ENCODE measurements around the gene DECR2.
"Not testable (repeated sequence)": the region's sequence is repeated elsewhere in the genome, so short reads cannot be mapped to it uniquely, and the experiment has no call there.

DECR2 gene

DNA sequence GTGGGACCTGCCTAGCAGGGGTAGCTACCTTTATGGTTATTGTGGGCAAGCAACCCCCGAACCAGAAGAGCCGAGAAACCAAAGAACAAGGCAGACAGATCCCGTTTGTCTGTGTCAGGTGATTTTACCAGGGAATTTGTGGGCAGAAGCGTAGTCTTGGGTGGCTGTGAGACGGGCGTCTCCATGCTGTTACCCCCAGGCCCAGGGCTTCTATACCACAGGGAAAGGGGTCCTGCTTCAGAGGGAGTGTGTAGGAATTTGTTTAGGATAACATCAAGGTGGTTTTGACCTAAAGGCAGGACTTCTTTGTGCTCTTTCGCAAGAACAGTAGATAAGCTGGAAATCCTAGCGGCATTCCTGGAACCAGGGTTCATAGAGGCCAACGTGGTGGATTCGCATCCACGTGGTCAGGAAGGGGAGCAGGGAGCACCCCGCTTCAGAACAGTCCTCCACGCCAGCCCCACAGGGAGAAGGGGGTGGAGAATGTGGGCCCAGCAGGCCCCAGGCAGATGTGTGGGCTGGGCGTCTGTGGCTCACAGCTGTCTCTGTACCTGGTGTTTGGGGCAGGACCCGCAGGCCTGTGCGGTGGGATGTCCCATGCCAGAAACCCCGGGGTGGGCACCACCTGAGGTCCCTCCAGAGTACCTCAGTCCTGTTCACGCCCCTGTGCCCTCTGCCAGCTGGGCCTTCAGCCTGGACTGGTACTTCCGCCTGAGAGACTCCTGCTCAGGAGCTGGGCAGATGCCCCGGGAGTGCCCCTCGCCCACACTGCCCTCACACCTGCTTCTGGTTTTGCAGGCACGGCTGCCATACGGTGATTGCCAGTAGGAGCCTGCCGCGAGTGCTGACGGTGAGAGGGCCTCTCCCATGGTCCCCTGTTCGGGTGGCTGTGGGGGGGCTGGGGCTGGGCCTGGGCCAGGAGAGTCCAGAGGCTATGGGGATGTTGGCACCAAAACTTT is 4.1 kb downstream of the DECR2 start:
- DNase-seq, result no peak

DNA sequence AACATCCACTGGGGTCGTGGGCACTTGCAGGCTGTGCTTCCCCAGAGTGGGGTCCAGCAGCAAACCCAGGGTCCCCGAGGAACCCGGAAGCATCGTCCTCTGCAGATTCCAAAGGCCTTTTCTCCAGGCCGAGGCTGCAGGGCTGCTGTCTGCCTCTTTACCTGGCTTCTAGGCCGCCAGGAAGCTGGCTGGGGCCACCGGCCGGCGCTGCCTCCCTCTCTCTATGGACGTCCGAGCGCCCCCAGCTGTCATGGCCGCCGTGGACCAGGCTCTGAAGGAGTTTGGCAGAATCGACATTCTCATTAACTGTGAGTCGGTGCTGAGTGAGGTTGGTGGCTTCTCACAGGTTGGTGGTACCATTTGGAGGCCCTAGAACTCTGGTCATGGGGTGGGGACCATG is 5.6 kb downstream of the DECR2 start:
- DNase-seq, result no peak

DNA sequence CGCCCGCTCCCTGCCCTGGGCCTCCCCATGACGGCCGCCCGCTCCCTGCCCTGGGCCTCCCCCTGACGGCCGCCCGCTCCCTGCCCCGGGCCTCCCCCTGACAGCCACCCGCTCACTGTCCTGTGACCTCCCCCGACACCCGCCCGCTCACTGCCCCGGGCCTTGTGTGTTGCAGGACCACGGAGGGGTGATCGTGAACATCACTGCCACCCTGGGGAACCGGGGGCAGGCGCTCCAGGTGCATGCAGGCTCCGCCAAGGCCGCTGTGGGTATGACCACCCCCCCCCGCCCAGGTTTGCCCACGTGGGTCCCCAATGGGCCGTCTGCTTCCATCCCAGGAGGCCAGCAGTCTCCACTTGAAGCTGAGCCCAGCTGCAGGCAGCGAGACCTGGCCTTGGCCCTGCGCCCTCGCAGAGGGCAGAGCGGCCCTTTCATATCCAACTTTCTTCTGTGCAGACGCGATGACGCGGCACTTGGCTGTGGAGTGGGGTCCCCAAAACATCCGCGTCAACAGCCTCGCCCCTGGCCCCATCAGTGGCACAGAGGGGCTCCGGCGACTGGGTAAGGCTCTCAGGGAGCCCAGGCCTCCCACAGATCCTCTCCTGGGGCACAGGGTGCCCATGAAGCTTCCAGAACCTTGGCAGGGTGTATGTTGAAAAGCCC is 9.0 kb downstream of the DECR2 start:
- DNase-seq, result no peak

DNA sequence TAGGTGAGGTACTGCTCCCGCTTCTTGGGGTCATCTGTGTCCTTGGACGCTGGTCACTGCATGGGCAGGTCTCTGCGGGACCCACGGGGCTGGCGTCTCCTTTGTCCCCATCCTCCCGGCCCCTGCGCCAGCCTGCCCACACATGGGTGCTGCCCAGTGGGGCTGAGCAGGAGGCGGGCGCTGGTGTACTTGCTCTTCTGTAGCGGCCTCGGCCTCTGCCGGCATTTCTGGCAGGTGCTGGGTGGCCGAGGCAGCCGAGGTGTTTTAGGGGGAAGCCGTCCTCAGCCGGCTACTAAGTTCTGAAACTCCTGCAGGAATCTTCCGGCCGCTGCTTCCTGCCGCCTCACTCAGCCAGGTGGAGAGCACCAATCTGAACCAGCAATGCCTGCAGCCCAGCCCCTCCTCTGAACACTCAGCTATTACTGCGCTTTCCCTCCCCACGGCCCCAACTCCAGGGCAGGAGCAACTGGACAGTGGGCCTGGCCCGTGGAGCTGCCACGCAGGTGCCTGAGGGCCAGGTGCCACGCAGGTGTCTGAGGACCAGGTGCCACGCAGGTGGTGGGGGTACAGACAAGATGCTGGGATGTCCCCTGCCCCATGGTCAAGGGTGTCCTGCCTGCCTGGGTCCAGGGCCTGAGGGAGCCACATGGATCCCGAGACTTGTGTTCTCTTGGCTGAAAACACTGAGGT is 10.0 kb downstream of the DECR2 start:
- DNase-seq, result no peak

DNA sequence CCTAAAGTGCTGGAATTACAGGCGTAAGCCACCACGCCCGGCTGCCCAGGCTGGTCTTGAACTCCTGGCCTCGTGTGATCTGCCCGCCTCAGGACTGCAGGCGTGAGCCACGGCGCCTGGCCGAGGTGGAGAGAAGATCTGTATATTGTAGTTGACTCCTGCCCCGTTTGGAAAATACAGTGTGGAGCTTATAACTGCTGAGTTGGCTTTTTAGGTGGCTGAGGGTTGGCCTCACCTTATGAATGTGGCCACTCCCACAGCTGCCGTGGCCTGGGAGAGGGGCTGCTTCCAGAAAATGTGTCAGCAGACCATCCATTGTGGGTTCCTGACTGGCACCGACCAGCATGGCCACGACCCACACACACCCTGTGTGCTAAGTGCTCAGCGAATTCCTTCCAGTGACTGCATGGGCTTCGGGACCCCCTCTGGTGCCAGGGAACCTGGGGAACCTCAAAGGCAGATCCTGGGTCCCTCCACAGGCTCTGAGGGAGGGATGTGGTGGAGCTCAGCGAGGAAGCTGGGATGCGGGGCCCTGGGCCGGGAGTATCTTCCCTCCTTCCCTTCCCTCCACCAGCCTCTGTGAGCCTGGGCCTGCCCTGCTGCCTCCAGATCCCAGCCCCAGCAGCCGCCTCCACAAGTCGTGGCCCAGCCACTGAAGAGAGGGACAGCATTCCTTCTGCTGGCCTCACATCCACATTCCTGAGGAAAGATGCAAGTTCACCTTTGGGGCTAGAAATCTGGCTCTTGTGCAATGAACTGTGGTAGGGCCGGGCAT is 12.9 kb downstream of the DECR2 start:
- no peak for DNase-seq

DNA sequence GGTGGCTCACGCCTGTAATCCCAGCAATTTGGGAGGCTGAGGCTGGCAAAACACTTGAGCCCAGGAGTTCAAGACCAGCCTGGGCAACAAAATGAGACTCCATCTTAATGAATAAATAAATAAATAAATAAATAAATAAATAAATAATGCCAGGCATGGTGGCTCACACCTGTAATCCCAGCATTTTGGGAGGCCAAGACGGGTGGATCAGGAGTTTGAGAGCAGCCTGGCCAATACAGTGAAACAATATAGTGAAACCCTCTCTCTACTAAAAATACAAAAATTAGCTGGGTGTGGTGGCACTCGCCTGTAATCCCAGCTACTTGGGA is 13.4 kb downstream of the DECR2 start:
- DNase-seq, result not testable (repeated sequence)

DNA sequence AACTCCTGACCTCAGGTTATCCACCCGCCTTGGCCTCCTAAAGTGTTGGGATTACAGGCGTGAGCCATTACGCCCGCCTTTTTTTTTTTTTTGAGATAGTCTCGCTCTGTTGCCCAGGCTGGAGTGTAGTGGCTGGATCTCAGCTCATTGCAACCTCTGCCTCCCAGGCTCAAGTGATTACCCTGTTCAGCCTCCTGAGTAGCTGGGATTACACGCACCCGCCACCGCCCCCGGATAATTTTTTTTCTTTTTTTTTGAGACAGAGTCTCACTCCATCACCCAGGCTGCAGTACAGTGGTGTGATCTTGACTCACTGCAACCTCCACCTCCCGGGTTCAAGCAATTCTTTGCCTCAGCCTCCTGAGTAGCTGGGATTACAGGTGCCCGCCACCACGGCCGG is 20.5 kb downstream of the DECR2 start:
- not testable (repeated sequence) for DNase-seq

DNA sequence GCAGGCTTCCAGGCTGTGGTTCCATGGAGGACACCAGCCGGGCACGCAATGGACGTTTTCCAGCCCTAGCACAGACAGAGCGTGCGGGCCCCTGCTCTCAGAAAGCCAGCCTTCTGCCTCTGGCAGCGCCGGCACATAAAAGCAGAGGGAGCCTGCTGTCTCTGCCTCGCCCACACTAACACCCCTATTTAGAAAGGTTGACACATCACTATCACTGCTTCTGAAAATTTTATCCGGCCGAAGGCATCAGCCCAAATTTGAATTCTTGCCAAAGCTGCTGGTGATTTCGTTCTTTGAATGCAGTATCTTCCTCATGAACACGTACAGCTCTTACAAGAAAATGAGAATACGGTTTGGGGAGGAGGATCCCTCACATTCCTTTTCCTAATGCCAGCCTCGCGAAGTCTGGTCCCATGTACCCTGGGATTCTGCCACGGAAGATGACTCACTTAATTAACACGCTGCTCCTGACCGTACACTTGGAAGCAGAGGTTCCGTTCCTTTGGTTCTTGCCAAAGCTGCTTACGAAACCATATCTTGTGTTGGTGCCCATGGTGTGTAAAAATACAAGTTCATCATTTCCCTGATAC is 22.4 kb downstream of the DECR2 start:
- DNase-seq, result no peak

DNA sequence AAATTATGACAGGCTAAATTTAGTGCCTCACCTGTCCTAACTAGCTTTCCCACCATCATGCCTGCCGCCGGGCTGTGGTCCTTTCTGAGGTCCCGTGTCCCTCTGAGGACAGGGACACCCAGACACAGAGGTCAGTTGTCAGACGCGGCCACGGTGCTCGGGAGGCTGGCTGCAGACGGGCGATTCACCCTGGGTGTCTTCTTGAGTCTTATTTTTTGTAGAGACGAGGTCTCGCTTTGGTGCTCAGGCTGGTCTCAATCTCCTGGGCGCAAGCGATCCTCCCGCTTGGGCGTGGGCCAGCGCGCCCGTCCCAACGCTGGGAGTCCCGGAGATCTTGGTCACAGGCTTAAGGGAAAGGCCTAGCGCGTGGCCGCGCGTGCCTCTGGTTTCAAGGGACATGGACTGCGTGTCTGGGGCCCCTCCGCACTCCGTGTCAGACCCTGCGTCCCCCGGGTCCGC is 23.0 kb downstream of the DECR2 start:
- no peak for DNase-seq

DNA sequence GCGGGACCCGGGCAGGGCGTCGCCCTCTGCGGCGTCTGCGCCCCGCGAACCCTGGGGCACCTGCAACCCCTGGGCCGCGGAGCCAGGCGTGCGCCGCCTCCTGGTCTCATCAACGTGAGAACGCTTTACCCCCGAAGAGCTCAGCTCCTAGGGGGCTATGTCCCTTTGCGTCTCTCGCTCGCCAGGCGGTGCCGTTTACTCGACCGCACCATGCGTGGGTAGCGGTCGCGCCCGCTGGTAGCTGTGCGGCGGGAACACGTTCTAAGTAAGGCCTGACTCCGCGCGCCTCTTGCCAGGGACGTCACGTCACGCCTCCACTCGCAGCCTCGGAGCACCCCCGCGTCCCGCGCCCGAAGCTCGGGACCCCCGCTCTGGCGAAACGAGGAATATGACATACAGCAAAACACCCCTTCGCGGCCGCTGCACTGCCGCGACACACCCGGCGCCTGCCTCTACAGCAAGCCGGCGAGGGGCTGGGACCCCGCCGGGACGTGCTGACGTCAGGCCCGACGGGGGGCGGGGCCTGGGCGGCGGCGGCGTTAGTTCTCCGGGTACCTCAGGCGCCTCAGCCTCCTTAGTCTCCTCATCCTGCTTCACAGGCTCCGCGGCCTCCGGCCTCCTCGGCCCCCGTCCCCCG is 23.5 kb downstream of the DECR2 start, which contains the start of gene RAB11FIP3:
RAB11FIP3 (plus strand) TSS at position 568 of the 637 bp plus-strand sequence. CDS start 358 bp downstream, outside the sequence.
- peak; percentile 89 for DNase-seq

DNA sequence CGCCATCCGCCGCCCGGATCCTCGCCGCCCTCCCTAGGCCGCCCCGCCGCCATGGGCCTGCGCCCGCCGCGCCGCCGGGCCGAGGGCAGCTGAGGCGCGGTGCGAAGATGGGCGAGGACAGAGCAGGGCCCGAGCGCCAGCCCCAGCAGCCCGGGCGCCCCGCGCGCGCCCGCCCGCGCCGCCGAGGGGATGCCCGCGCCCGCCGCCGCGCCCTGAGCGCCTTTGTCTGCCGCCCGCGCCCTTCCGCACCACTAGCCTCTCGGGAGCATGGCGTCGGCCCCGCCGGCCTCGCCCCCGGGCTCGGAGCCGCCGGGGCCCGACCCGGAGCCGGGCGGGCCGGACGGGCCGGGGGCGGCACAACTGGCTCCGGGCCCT is 24.0 kb downstream of the DECR2 start:
- no peak for DNase-seq

DNA sequence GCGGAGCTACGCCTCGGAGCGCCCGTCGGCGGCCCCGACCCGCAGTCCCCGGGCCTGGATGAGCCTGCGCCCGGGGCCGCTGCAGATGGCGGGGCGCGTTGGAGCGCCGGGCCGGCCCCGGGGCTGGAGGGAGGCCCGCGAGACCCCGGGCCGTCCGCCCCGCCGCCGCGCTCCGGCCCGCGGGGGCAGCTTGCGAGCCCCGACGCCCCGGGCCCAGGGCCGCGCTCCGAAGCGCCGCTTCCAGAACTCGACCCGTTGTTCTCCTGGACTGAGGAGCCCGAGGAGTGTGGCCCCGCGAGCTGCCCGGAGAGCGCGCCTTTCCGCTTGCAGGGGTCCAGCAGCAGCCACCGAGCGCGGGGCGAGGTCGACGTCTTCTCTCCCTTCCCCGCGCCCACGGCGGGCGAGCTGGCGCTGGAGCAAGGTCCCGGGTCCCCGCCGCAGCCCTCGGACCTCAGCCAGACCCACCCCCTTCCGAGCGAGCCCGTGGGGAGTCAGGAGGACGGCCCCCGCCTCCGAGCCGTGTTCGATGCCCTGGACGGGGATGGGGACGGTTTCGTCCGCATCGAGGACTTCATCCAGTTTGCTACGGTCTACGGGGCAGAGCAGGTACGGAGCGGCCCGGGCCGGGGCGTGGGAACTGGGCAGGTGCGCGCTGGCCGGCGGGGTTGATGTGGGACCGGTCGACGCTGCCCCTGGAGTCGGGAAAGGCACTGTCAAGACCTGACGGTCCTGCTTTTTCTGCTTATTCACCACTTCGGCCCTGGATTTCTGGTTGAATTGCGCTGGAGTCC is 24.6 kb downstream of the DECR2 start:
- peak; percentile 26 for DNase-seq

DNA sequence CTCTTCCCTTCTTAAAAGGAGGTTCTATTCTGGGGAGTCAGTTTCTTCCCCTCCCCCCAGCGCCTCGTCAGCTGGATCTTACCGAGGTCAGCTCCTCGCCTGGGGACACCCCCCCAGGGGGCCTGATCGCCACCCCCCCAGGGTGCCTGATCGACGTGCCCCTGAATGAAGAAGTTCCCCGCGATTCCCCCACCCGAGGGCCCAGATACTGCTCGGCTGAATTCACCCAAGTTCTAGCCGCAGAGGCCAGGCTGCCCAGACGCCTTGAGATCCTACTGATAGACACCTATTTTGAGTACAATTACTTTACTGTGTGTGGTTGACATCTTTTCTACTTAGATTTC is 25.2 kb downstream of the DECR2 start:
- no peak for DNase-seq

DNA sequence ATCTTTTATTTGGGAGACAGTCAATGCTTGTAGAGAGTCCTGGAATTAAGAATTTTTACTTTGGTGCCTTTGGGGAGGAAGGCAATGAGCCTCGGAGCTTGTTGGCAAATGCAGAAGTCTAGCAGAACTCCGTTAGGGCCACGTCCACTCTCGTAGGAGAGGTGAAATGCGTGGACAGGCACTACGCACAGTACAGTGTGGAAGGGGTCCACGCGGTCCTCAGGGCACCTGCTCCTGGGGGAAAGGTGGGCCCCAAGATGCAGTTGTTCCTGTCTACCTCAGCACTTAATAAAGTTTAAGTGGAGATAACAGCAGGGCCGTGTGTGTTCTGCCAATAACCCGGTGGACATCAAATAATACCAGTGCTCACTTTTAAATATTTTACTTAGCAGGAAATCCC is 25.6 kb downstream of the DECR2 start:
- DNase-seq, result no peak

DNA sequence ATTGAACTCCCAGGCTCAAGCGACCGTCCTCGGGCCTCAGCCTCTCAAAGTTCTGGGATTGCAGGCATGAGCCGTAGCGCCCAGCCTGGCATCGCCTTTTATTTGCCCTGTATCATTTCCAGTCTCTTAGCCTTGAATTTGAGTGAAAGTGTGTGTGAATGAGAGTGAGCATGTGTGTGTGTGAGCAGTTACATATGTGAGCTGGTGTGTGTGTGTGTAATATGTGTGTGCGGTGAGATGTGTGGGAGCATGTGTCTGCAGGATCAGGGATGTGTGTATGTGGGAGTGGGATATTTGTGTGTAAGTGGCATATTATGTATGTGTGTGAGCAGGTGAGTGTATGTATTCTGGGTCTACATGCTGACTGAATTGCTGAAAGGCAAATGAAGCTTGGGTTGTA is 29.2 kb downstream of the DECR2 start:
- no peak for DNase-seq

DNA sequence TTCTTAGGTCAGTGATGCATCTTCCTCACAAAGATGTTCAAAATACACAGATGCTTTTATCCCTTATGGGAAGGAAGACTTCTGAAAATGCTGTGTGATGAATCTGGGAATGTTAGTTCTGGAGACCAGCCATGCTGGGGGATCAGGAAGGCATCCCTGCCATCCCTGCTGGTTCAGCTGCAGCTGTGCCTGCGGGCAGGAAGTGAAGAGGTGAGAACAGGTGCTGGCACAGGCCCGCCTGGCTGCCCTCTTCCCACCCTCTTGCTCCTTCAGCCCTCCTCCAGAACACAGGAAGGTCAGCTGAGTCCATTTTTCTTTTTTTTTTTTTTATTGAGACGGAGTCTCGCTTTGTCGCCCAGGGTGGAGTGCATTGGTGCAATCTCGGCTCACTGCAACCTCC is 38.9 kb downstream of the DECR2 start:
- DNase-seq, result no peak

DNA sequence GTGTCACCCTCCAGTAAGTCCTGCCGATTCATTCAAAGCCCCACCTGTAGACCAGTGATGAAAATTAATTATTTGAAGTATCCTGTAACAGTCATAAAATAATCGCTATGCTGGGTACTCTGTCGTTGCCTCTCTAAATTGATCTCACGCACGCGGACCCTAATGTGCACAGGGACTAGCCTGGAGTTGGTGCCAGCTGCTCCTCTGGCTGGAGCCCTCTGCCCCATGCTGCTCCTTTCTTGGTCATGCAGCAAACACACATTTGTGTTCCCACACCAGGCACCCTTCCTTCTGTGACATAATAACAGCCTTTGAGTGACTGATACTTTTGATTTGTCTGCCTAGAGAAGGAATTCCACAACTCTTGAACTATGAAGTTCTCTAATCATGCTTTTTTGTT is 39.8 kb downstream of the DECR2 start:
- no peak for DNase-seq

DNA sequence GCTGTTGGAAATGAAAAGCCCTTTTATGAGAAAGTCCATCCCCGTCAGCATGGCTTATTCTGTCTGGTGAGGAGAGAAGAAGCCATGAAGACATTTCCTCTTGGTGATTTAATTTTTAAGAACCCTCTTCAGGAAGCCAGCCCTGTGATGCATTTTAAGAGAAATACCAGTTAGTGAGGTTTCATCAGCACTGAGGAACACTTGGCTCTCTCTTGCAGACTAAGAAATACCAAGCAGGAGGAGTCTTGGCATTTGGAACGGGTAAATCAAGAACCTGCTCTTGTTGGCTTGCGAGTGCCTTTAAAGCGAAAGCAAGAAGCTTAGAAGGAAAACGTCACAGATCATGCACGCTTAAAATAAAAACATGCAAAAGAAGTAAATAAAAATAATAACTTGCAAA is 41.3 kb downstream of the DECR2 start:
- no peak for DNase-seq

DNA sequence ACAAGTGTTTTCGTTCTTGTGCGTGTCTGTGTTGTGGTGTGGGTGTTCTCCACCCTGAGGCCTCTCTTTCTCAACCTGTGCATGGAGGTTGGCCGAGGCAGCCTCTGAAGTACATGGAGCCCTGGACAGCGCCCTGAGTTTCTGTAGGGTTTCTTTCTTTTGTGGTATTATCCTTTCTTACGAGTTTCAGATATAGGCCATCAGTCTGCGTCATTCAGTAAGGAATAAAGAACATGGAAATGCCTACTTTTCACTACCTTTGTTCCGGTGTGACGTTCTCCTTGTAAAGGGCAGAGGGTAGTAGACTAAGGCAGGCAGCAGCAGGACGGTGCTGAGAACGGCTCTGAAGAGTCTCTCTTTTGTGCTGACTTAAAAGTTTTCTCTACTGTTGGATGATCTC is 42.3 kb downstream of the DECR2 start:
- no peak for DNase-seq

DNA sequence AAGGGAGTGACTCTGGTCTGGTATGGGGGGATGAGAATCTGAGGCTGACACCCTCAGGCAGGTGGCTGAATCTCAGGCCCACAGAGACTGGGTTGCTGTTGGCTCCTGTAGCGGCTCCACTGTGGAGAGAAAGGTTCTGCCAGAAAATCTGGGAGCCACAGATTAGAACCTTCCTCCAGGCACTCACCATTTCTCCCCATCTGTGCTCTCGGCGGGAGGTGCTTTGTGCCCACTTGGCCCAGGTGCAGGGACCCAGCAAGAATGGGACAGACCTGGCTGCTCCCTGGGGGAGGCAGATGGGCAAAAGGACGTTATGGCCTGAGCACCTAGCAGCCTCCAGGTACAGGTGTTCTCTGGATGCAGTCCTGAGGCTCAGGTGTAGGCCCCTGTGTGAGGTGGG is 43.9 kb downstream of the DECR2 start:
- DNase-seq, result no peak

DNA sequence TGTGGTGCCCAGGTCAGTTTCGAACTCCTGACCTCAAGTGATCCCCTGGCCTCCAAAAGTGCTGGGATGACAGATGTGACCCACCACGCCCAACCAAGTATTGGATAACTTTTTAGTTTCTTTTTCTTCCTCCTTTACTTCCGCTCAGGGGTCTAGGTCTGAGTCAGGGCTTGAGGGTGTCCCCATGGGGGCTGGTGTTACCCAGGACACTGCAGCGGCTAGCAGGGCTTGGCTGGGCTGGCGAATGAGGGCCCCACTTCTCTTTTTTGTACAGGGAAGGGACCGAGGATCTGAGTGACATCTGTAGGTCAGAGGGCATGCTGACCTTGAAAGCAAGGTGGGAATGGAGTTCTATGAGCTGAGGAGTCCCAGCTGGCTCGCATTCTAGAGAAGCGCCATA is 48.7 kb downstream of the DECR2 start:
- no peak for DNase-seq
